ENCODE results near the gene CPOX. TPM values are rescaled to one million over a fixed set of nuclear protein-coding genes. Genes with fewer than 3 reads are reported as not detected.

CPOX gene
- total RNA-seq, 1 experiment from 2014 or later: 19.9 TPM

DNA sequence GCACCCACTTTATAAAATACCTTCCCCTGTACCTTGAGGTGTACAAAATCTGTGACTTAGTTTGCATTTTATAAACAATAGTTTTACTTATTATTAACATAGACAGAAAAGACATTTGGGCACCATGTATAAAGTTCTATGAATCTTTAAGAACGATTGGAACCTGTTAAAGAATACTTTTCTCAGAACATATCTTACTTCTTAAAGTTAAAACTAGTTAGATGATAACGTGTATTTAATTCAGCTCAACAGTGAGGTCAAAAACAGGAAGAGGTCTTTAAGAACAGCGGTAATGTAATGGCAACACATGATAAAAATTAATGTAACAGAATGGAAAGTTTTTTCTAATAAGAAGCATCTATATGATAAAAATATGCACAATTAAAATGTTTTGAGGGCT, 25.0 kb downstream of the CPOX start:
- TF ChIP-seq, protein P1, sequence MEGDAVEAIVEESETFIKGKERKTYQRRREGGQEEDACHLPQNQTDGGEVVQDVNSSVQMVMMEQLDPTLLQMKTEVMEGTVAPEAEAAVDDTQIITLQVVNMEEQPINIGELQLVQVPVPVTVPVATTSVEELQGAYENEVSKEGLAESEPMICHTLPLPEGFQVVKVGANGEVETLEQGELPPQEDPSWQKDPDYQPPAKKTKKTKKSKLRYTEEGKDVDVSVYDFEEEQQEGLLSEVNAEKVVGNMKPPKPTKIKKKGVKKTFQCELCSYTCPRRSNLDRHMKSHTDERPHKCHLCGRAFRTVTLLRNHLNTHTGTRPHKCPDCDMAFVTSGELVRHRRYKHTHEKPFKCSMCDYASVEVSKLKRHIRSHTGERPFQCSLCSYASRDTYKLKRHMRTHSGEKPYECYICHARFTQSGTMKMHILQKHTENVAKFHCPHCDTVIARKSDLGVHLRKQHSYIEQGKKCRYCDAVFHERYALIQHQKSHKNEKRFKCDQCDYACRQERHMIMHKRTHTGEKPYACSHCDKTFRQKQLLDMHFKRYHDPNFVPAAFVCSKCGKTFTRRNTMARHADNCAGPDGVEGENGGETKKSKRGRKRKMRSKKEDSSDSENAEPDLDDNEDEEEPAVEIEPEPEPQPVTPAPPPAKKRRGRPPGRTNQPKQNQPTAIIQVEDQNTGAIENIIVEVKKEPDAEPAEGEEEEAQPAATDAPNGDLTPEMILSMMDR (IDR thresholded peaks at IDR 0.05; ENCODE audit: unreplicated experiment): no peak
- Mint-ChIP-seq H3K4me1 (ENCODE audit: low read depth, unreplicated experiment) (peaks cover 18% of the 10 kb centered on the region), H3K4me3 (ENCODE audit: low read depth, unreplicated experiment) (no peak overlapping the region), H3K27ac (ENCODE audit: unreplicated experiment) (no peak overlapping the region), H3K36me3 (ENCODE audit: insufficient read depth, unreplicated experiment) (no peaks in the 10 kb centered on the region), H3K27me3 (ENCODE audit: unreplicated experiment) (no peaks in the 10 kb centered on the region), H3K9me3 (ENCODE audit: low read depth, unreplicated experiment) (no peaks in the 10 kb centered on the region)
- CTCF ChIA-PET: no interaction called here
- no peak for DNase-seq
- BruUV-seq (replicated peaks): no TSS peak
- intact Hi-C loops (cut with micrococcal nuclease; ENCODE audit: unreplicated experiment): no loop called here

DNA sequence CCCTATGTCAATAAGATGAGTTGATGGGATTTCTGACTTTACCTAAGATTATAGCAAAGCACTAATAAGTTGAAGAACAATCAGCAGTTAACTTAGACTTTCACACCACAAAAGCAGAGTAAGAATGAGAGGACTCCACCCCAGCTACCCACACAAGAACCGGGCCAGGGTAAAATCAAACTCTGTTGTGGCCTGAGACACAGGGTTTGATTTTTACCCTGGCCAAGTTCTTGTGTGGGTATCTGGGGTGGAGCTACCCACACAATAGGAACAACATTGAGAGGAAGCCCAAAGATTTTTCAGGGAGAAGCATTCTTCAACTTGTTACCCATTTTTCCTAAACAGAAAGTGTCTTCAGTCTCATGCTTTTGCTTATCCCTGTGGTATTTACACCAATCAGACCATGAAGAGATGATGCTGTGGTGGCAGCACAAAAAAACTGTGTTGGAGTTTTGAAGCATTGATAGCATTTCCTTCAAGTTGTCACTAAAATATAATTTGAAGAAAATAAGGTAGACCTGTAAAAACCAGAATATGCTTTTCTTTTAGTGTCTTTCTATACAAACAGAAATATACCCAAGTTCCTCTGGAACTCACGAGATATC, 25.6 kb downstream of the CPOX start:
- CTCF ChIA-PET: no interaction called here
- Mint-ChIP-seq H3K27ac (ENCODE audit: unreplicated experiment) (no peak overlapping the region), H3K9me3 (ENCODE audit: low read depth, unreplicated experiment) (no peaks in the 10 kb centered on the region), H3K36me3 (ENCODE audit: insufficient read depth, unreplicated experiment) (no peaks in the 10 kb centered on the region), H3K27me3 (ENCODE audit: unreplicated experiment) (no peaks in the 10 kb centered on the region), H3K4me1 (ENCODE audit: low read depth, unreplicated experiment) (peaks cover 19% of the 10 kb centered on the region), H3K4me3 (ENCODE audit: low read depth, unreplicated experiment) (no peak overlapping the region)
- BruUV-seq (replicated peaks): no TSS peak
- DNase-seq: no peak
- intact Hi-C loops (cut with micrococcal nuclease; ENCODE audit: unreplicated experiment): no loop called here
- TF ChIP-seq, protein P1 (IDR thresholded peaks at IDR 0.05; ENCODE audit: unreplicated experiment): no peak

DNA sequence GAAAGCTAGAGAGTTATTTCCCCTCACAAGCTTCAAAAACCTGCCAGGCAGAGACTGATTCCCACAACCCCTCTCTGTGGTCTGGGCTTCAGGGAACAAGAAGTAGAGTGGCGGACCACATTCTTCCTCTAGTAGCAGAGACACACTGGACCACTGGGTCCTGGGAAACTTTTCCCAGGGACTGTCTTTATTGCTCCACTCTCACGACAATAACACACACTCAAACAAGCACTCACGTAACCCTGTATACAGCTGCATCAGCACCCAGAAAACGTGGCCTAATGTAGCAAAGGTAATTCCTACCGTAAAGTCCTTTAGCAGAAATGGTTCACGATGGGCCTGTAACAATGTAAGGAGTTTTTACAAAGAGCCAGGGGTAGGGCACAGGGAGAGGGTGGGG, 27.6 kb downstream of the CPOX start:
- CTCF ChIA-PET: no interaction called here
- TF ChIP-seq, protein P1 (IDR thresholded peaks at IDR 0.05; ENCODE audit: unreplicated experiment): no peak
- peaks cover 20% of the 10 kb centered on the region for H3K4me1 Mint-ChIP-seq (ENCODE audit: low read depth, unreplicated experiment)
- intact Hi-C loops (cut with micrococcal nuclease; ENCODE audit: unreplicated experiment): no loop called here
- no TSS peak for BruUV-seq (replicated peaks)
- H3K27me3 Mint-ChIP-seq (ENCODE audit: unreplicated experiment): no peaks in the 10 kb centered on the region
- DNase-seq: no peak
- H3K27ac Mint-ChIP-seq (ENCODE audit: unreplicated experiment): no peak overlapping the region
- H3K9me3 Mint-ChIP-seq (ENCODE audit: low read depth, unreplicated experiment): no peaks in the 10 kb centered on the region
- H3K36me3 Mint-ChIP-seq (ENCODE audit: insufficient read depth, unreplicated experiment): no peaks in the 10 kb centered on the region
- no peak overlapping the region for H3K4me3 Mint-ChIP-seq (ENCODE audit: low read depth, unreplicated experiment)

DNA sequence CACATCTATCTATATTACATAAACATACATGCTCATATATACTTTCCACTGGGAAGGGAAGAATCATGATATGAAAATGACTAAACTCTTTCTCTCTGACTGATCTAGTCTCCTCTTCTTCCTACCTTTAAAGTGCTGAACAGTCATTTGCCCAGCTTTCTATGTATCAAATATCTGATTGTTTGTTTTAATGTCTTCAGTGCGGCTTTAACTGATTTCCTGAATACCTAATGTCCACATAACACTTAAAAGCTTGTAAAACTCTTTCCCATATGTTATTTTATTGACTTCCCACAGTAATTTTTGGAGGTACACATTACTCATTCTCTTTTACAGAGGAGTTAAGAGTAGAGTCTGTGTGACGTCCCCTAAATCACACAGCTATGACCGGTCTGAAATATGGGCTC, 28.2 kb downstream of the CPOX start:
- peaks cover 20% of the 10 kb centered on the region for H3K4me1 Mint-ChIP-seq (ENCODE audit: low read depth, unreplicated experiment)

More for the DNA sequence above, 28.2 kb downstream of the CPOX start:
- TF ChIP-seq, protein P1 (IDR thresholded peaks at IDR 0.05; ENCODE audit: unreplicated experiment): no peak
- intact Hi-C loops (cut with micrococcal nuclease; ENCODE audit: unreplicated experiment): no loop called here
- no peak overlapping the region for H3K4me3 Mint-ChIP-seq (ENCODE audit: low read depth, unreplicated experiment)
- DNase-seq: no peak
- CTCF ChIA-PET: no interaction called here
- no peaks in the 10 kb centered on the region for H3K36me3 Mint-ChIP-seq (ENCODE audit: insufficient read depth, unreplicated experiment)
- H3K27me3 Mint-ChIP-seq (ENCODE audit: unreplicated experiment): no peaks in the 10 kb centered on the region
- no TSS peak for BruUV-seq (replicated peaks)
- no peak overlapping the region for H3K27ac Mint-ChIP-seq (ENCODE audit: unreplicated experiment)
- no peaks in the 10 kb centered on the region for H3K9me3 Mint-ChIP-seq (ENCODE audit: low read depth, unreplicated experiment)

Measured in Calu3 (cell line).